HG02852 (cell line): ENCODE data around the gene ELP5.

Experiments
- ATAC-seq: cut with Tn5 transposase; IDR thresholded peaks from one replicate; pipeline ENCODE4 v1.9.1; 2021; ENCODE audit warnings: mild to moderate bottlenecking, moderate library complexity; ENCODE audit not compliant: unreplicated experiment

ELP5 gene

DNA sequence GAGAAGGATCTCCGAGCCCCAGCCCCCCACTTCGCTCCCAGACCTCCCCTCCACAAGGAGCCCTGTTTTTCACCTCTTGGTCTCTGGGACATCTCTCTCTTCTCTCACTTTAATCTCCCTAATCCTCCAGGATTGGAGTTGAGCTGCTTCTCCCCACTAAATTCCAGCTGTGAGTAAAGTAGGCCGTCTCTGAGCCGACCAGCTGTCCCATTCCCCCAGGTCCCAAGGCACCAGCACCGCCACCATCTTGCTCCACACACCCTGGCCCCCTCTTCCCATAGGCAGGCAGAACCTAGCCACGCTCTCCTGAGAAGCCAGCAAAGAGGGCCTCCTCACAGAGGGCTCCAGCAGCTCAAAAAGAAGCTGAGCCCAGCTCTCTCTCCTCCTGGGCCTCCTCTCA, 33.3 kb upstream of the ELP5 start:
- no peak for ATAC-seq

DNA sequence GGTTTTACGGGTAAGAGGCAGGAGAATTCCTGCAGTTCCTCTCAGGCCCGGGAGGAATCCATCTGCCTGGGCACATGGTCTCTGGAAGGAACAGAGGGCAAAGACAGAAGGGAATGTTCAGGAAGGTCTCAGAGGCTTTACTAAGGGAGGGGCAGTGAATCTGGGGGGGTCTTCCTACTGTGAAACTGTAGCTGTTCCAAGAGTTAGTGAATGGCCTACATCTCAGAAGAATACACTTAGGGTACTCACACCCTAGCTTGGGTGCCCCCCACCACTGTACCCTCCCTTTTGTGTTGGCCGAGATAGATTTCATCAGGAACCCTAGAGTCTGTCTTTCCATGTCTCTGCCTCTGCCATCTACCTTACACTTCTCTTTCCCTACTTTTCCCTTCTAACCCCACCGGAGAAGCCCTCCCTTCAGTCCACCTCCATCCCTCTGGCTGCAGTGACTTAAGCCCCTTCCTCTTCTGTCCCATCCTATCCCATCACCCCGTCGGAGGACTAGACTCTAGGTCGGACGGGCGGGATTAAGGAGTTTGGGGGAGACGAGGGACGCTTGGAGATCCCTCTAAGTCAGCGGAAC, 32.7 kb upstream of the ELP5 start:
- ATAC-seq, result no peak

DNA sequence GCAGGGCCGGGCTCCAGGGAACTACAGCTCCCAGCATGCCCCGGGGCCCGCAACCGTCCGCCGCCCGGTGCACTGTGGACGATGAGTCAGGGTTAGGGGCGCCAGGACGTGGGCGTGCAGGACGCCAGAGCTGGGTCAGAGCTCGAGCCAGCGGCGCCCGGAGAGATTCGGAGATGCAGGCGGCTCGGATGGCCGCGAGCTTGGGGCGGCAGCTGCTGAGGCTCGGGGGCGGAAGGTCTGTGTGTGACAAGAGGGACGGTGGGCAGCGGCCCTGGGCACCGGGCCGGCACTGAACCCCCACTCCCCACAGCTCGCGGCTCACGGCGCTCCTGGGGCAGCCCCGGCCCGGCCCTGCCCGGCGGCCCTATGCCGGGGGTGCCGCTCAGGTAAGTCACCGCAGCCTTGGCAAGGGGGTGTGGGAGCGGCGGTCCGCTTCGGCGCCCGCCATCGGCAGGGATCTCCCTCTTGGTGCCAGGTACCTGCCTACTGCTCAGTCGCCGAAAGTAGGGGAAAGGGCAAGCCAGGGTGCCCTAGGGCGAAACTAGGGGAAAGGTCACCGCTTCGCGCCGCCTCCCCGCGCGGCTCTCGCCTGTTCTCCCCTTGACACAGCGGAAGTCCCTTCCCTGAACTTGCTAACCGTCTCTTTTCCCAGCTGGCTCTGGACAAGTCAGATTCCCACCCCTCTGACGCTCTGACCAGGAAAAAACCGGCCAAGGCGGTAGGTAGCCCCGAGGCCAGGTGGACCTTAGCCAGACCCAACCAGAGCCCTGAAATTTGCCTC, 32.0 kb upstream of the ELP5 start, which contains the start of the genes ACADVL and DLG4:
ACADVL (plus strand) TSS at position 127 of the 781 bp plus-strand sequence; CDS start at position 174, 47 bp downstream.
DLG4 (minus strand) TSS at position 25 of the 781 bp plus-strand sequence.
- ATAC-seq, result peak; percentile 50

DNA sequence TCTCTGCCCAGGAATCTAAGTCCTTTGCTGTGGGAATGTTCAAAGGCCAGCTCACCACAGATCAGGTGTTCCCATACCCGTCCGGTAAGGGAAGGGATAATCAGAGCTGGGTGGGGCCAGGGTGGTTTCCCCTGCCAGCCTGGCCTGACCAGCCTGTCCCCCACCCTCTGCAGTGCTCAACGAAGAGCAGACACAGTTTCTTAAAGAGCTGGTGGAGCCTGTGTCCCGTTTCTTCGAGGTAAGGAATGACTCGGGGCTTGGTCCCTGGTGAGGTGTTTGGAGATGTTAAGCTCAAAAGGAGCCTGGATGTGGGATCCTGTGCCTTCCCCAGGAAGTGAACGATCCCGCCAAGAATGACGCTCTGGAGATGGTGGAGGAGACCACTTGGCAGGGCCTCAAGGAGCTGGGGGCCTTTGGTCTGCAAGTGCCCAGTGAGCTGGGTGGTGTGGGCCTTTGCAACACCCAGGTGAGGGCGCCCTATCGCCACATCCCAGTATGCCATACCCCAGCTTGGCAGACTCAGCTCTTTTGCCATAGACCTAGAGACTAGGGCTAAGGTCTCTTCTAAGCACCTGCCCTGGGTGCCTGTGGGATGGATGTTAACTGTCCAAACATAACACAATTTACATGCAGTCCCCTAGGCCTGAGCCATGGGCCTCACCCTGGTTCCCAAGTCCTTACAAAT, 31.3 kb upstream of the ELP5 start:
- ATAC-seq, result no peak

DNA sequence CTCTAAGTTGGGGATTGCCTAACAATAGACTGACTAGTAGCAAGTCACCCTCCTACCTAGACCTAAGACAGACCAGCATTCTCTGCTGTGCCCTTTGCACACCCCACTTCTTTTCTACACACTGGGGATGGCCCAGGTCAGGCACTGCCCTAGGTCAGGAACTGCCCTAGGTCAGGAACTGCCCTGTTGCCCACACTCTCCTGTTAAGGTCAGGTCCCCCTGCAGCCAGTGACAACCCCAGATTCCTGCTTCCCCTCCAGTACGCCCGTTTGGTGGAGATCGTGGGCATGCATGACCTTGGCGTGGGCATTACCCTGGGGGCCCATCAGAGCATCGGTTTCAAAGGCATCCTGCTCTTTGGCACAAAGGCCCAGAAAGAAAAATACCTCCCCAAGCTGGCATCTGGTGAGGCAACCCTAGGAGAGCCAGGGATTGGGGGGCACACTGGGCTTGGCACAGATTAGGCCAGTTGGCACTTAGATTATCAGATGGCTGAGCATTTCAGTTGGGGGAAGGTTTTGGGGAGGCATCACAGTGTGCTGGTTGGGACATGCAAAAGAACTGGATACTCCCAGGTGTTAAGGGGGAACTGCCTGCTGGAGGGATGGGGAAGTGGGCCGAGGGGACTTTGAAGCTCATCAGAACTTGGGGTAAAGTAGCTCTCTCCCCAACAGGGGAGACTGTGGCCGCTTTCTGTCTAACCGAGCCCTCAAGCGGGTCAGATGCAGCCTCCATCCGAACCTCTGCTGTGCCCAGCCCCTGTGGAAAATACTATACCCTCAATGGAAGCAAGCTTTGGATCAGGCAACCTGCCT, 30.5 kb upstream of the ELP5 start:
- ATAC-seq, result no peak

DNA sequence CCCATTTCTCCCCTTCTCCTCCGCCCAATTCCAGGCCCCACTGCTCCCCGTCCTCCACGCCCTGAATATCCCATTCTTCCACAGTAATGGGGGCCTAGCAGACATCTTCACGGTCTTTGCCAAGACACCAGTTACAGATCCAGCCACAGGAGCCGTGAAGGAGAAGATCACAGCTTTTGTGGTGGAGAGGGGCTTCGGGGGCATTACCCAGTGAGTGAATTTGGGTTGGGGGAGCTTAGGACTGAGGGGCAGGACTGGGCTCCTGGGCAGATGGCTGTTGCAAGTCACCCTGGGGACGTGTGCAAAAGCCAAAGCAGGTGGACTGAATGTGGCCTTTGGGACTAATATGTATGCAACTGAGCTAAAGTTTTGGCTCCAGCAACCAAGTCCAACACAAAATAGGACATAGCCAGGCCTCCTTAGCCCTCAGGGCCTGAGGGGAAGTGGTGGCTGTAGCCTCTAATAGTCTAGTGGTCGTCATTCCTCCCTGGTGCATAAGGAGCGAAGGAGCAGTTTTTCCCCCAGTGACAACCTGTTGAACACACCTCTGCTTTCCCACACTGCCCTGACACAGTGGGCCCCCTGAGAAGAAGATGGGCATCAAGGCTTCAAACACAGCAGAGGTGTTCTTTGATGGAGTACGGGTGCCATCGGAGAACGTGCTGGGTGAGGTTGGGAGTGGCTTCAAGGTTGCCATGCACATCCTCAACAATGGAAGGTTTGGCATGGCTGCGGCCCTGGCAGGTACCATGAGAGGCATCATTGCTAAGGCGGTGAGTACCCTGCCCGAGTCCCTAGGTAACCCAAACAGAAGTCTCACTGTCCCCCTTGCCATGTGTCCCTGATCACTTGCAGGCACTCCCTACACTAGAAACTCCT, 29.7 kb upstream of the ELP5 start:
- no peak for ATAC-seq

DNA sequence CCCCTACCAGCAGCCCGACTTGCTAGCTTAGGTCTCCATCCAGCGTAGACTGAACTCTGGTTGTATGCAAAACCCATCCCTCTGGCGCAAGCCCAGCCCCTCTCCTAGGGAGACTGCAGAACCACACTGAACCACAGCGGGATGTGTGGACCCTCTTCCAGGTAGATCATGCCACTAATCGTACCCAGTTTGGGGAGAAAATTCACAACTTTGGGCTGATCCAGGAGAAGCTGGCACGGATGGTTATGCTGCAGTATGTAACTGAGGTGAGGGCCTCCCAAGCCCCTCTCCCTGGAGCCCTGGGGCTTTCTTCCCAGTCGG, 29.1 kb upstream of the ELP5 start:
- no peak for ATAC-seq

DNA sequence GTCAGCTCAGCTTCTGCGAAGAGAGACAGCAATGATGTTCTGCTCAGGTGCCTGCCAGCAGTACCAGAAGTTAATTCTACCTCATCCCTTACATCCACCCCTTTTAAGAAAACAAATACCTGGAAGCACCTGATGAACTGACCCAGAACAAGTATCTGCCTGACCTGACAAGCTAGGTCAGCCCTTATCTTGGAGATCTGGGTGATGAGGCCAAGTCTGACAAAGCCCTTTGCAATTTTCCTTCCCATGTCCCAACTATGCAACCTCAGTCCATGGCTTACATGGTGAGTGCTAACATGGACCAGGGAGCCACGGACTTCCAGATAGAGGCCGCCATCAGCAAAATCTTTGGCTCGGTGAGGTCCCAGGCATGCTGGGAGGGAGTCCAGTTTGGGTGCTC, 28.6 kb upstream of the ELP5 start:
- ATAC-seq, result no peak

DNA sequence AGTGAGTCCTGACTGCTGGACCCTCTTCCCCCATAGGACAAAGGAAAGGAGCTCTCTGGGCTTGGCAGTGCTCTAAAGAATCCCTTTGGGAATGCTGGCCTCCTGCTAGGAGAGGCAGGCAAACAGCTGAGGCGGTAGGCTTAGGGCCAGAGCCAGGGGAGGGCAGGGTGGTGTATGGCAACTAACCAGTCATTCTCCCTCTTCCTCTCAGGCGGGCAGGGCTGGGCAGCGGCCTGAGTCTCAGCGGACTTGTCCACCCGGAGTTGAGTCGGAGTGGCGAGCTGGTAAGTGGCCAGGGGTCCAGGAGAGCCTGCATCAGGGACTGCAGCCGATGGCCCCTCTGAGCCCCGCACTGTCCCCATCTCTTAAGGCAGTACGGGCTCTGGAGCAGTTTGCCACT, 27.9 kb upstream of the ELP5 start:
- ATAC-seq, result no peak

DNA sequence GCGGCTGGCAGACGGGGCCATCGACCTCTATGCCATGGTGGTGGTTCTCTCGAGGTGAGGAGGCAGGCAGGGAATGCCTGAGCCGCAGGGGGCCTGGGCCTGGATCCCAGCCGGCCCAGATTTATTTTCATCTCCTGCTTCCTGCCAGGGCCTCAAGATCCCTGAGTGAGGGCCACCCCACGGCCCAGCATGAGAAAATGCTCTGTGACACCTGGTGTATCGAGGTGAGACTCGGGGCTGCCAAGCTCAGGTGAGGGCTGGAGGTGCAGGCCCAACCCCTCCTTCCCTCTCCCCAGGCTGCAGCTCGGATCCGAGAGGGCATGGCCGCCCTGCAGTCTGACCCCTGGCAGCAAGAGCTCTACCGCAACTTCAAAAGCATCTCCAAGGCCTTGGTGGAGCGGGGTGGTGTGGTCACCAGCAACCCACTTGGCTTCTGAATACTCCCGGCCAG, 27.3 kb upstream of the ELP5 start:
- ATAC-seq, result no peak

DNA sequence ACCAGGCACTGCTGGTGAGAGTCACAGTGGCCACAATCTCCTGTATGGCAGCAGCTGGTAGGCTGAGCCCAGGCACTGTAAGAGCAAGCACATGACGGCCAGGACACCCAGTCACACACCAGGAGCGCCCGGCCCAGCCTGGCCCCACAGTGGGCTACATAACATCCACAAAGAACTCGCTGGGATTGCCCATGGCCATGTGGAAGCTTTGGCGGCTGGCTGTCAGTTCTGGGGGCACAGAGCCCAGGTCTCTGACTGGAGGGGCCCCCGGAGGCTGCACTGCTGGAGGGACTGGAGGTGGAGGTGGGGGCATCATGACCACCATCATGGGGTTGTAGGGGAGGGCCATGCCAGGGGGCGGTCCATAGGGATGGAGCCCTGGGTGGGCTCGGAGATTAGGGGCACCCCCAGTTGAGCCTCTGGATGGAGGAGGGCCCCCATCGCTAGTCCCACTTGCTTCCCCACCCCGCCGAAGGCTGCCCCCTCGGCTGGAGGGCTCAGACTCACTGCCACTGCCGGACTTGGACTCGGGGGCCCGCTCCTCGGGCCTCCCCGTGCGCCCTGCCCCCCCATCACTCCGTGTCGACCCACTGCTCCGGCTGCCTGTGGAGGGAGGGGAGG, 26.2 kb upstream of the ELP5 start:
- ATAC-seq, result no peak

DNA sequence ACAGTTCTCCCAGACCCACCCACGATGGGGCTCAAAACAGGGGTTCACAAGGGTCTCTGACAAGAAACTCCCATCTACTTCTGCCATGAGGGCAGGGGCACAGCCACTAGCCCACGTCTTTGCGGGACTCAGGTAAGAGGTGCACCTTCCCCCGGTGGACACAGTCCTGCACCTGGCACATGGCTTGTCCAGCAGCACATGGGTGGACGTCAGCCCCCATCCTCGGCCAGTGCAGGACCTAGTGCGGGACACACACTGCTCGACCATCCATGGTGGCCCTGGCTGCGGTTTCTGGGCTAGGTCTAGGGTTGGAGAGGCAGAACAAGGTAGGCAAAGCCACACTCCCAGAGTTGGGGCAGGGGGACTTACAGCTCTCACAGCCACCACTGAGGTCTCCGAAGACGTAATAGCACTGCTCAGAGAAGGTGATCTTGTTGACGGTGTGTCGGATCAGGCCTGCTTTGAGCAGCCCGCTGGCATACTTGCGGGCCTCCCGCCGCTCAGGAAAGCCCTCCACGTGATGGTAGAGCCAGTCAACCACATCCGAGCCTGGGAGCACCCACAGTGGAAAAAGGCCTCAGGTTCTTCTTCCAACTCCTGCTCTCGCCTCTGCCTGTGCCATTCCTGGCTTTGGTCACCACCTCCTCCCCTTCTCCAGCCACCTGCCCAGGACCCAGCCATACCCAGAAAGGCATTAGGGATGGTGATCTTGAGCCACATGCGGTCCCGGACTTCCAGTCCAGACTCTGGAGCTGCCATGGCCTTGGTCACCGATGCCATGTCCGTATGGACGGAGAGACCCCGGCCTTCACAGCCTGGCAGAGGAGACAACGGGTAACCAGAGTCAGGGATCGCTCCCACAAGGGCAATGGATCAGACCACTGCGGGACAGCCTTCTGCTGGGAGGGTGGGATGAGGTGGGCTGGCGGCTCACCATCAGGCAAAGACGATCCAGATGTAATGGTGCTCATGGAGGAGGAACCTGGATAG, 25.0 kb upstream of the ELP5 start:
- no peak for ATAC-seq

DNA sequence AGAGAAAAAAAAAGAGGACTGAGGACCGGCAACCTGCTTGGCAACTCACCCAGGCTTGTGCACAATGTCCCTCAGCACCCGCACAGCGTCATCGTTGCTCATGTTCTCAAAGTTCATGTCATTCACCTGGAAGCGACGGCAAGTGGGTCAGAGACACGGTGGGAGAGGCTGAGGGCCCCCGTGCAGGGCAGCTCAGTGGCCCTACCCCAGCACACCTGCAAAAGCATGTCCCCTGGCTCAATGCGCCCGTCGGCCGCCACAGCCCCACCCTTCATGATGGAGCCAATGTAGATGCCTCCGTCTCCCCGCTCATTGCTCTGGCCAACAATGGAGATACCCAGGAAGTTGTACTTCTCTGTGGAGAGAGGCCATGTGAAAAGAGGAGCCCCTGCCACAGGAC, 23.1 kb upstream of the ELP5 start:
- ATAC-seq, result no peak

DNA sequence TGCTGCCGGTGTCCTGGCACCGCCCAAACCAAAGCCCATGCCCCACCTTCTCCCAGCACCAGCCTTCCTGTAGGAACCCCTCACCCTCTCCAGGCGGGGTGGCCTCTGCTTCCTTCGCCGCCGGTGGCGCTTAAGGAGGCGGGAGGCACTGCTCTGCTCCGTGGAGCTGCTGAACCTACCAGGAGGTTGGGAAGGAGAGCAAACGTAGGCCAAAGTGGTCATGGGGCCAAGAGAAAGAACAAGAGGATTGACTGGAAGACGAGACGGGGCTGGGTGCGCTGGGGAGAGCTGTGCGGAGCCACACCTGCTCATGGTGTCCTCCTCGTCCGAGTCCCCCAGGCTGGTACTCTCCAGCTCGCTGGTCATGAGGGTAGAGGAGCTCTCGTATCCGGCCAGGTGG, 22.5 kb upstream of the ELP5 start:
- ATAC-seq, result no peak

DNA sequence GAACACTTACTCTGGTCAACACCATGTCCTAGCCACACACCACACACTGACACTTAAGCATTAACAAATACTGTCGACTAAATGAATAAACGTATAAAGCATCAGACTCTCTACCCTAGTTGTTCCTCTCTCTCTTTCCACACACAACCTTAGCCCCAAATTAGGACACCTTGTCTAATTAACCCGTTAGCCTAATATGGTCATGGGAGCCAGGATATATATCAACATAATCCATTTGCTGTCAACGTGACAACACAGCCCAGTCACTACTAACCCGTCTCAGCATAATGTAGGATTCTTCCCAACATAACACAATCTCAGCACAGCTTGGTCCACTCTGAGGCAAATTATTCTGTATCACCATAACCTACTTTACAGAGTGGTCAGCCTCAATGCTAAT, 19.9 kb upstream of the ELP5 start:
- no peak for ATAC-seq

DNA sequence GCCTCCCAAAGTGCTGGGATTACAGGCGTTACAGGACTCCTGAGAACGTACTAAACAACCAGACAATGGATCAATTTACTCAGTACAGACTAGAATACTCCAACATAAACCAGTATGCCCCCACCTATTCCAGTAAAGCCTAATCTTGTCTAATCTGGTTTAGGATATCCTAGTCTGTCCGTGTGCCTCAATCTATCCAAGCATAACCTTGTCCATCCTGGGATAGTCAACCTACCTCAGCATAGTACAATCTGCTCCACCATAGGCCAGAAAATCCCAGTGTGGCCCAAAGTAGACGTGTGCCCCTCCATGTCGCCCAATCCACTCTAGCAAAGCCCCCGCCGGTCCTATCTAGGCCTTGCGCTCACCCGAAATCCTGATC, 18.3 kb upstream of the ELP5 start:
- no peak for ATAC-seq

DNA sequence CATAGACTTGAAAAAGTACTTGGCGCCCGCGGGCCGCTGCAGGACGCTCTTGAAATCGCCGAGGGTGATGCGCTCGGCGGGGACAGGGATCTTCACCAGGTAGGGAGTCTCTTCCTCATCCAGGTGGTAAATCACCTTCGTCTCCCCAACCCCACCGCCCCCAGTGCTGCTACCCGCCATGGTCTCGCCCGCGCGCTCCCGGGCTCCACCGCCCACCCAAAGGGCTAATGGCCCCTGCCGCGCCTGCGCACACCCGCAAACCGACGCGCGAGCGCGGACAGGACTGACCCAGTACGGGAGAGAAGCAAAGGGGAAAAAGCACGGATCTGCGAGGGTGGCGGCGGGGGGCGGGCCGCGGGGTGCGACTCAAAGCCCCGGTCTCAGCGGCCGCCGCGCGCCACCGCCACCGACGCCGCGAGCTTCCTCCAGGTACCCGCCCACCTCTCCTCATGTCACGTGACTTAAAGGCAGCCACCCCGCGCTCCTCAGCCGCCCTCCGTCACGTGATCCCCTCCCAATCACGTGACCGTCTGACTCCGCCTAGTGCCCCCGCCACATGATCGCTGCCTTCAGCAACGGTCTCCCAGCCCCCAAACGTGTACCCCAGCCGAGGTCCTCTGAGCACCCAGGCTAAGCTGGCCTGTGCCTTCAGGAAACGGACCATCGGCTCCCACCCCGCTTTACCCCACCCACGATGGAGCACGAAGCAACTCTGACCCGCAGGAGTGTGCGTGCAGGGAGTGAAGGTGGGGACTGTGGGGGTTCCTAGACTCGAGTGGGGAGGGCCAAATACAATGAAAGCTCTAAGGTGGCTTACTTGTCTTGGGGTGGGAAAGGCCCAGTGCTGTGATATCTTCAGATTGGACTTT, 17.7 kb upstream of the ELP5 start, which contains the start of gene DVL2:
DVL2 (minus strand) TSS at position 435 of the 869 bp plus-strand sequence; CDS start at position 180, 255 bp downstream.
- peak; percentile 60 for ATAC-seq
